ENCODE data around the gene CUBN.

CUBN gene

DNA sequence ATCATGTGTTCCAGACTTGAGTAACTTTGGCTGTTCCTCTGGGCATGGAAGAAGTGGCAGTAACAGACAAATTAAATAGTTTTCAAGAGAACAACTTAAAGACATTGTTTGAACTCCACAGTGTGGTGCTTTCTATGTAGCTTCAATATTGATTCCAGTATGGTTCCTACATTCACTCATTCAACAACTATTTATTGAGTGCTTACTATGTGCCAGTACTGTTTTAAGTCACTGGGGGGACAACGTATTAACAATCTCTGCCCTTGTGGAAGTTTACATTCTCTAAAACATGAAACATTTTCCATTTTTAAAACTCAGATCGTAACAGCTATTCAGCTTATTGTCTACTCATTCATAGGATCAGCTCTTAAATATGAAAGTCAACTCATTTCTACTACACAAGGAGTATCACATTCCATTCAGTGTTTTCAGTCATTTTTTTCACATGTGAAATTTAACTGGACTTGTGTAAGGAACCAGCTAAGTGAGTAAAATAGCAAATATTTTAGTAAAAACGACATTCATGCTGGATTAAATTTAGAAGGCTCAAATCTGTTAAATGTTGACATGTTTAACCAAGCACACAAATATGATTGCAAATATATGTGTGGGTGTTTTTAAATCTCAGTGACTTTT lies 13.6 kb upstream of the CUBN start:
- Histone ChIP-seq H3K27ac (ENCODE audit: low read depth, low read length, severe bottlenecking) (no peak overlapping the region), H3K4me3 (ENCODE audit: extremely low read depth, insufficient read depth, low read length, poor library complexity, severe bottlenecking) (no peak overlapping the region), H3K36me3 (ENCODE audit: control insufficient read depth, insufficient read depth, low read length) (no peaks in the 10 kb centered on the region), H3K9me3 (ENCODE audit: control insufficient read depth, low read length) (no peaks in the 10 kb centered on the region), H3K4me1 (ENCODE audit: control insufficient read depth, insufficient read depth, low read length, poor library complexity, severe bottlenecking) (peaks cover 3% of the 10 kb centered on the region)
- WGBS, 2 experiments (ENCODE audit: insufficient coverage in 2 of 2): 93 to 94% methylated on average over 2 of the region's 3 CpGs

DNA sequence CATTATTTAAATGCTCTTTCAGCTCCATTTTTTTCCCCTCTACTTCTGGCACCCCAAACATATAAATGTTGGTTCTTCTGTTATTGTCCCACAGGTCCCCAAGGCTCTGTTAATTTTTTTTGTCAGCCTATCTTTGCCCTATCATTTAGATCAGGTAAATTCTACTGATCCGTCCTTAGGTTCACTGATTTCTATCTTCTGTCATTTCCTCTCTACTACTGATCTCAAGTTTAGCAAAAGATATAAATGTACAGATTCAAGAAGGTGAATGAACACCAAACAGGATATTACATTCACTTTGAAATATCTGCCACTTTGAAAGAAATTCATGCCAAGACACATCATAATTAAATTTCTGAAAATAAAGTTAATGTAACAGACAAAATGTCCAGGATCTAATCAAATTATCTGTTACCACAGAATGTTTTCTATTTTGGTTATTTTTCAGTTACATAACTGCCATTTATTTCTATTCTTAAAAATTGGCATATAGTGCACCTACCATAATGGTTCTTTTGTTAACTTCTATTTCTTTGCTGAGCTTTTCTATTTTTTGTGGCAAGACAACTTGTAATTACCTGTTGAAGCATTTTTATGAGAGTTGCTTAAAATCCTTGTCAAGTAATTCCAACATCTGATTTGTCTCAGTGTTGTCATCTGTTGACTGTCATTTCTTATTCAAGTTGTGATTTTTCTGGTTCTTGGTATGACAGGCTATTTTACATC lies 12.1 kb upstream of the CUBN start:
- WGBS, 2 experiments (ENCODE audit: insufficient coverage in 2 of 2): no CpG with 5 or more reads among the region's 1 CpG
- Histone ChIP-seq H3K27ac (ENCODE audit: low read depth, low read length, severe bottlenecking) (no peak overlapping the region), H3K4me1 (ENCODE audit: control insufficient read depth, insufficient read depth, low read length, poor library complexity, severe bottlenecking) (no peaks in the 10 kb centered on the region), H3K36me3 (ENCODE audit: control insufficient read depth, insufficient read depth, low read length) (no peaks in the 10 kb centered on the region), H3K4me3 (ENCODE audit: extremely low read depth, insufficient read depth, low read length, poor library complexity, severe bottlenecking) (no peak overlapping the region), H3K9me3 (ENCODE audit: control insufficient read depth, low read length) (no peaks in the 10 kb centered on the region)

DNA sequence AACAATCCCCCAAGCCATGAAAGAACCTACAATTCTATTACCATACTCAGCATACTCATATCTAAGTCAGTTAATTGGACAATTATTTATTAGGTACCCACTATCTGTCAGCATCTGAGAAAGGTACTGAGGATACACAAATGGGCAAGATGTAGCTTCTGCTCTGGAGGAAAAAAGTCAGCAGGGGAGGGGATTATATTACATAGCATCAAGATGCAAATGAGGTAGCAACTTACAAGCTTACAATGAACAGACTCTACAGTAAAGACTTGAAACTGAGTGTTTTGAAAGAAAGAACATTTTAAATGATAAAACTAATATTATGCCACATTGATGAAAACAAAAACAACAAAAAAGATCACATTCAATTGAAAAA lies 10.8 kb upstream of the CUBN start:
- H3K36me3 ChIP-seq (ENCODE audit: control insufficient read depth, insufficient read depth, low read length): no peaks in the 10 kb centered on the region
- no peak overlapping the region for H3K27ac ChIP-seq (ENCODE audit: low read depth, low read length, severe bottlenecking)

DNA sequence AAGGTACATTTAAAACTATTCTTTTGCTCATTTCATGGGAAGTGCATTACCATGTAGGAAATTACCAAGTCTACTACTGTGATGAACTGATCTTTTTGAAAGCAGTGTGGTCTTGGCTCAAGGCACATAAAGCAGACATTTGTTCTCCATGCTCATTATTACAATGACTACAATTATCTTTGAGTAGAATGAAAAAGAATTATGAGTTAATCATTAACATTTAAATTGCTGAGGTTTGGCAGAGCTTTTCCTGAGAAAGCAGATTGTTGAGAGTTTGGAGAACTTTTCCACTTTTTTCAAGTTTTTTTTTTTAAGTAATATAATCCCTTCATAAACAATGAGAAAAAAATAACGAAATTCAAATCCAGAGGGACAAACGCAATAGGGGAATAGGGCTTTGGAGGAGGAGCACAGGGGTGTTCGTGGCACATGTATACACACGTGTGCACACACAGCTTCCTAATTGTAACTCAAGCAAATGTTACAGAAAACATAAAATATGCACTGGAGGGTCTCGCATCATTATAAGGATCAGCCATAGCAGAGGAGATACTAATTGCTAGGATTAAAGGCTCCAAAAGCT lies 8.9 kb upstream of the CUBN start:
- no peaks in the 10 kb centered on the region for H3K4me1 ChIP-seq (ENCODE audit: control insufficient read depth, insufficient read depth, low read length, poor library complexity, severe bottlenecking)
- H3K27ac ChIP-seq (ENCODE audit: low read depth, low read length, severe bottlenecking): no peak overlapping the region
- 100% methylated on average over 1 of the region's 5 CpGs for WGBS, 2 experiments (ENCODE audit: insufficient coverage in 2 of 2)
- H3K9me3 ChIP-seq (ENCODE audit: control insufficient read depth, low read length): no peaks in the 10 kb centered on the region
- H3K4me3 ChIP-seq (ENCODE audit: extremely low read depth, insufficient read depth, low read length, poor library complexity, severe bottlenecking): no peak overlapping the region
- H3K36me3 ChIP-seq (ENCODE audit: control insufficient read depth, insufficient read depth, low read length): no peaks in the 10 kb centered on the region

More for the DNA sequence above, 10.8 kb upstream of the CUBN start:
- no peak overlapping the region for H3K4me3 ChIP-seq (ENCODE audit: extremely low read depth, insufficient read depth, low read length, poor library complexity, severe bottlenecking)
- no peaks in the 10 kb centered on the region for H3K4me1 ChIP-seq (ENCODE audit: control insufficient read depth, insufficient read depth, low read length, poor library complexity, severe bottlenecking)
- H3K9me3 ChIP-seq (ENCODE audit: control insufficient read depth, low read length): no peaks in the 10 kb centered on the region

DNA sequence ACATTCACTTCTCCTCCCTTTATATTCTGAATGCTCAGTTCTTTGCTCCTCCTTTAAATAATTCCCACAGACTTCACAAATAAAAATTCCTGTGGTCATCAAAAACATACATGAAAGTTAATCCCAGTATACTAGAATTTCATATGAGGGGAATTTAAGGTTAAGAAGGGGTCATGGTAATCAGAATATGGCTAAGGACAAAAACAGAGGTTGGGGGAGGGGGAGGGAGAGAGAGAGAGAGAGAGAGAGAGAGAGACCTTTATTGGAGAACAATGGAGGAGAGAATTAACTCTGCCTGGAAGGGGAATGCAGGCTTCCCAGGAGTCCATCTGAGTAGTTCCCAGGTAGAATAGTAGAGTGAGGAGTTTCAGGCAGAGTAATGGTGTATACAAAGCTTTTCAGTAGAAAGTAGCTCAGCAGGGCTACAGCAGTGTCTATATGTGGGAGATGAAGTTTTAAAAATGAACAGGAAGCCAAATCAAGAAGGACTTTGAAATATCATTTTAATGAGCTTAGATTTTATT lies 5.2 kb upstream of the CUBN start:
- Histone ChIP-seq H3K9me3 (ENCODE audit: control insufficient read depth, low read length) (no peaks in the 10 kb centered on the region), H3K4me1 (ENCODE audit: control insufficient read depth, insufficient read depth, low read length, poor library complexity, severe bottlenecking) (no peaks in the 10 kb centered on the region), H3K4me3 (ENCODE audit: extremely low read depth, insufficient read depth, low read length, poor library complexity, severe bottlenecking) (no peak overlapping the region), H3K27ac (ENCODE audit: low read depth, low read length, severe bottlenecking) (no peak overlapping the region), H3K36me3 (ENCODE audit: control insufficient read depth, insufficient read depth, low read length) (no peaks in the 10 kb centered on the region)

DNA sequence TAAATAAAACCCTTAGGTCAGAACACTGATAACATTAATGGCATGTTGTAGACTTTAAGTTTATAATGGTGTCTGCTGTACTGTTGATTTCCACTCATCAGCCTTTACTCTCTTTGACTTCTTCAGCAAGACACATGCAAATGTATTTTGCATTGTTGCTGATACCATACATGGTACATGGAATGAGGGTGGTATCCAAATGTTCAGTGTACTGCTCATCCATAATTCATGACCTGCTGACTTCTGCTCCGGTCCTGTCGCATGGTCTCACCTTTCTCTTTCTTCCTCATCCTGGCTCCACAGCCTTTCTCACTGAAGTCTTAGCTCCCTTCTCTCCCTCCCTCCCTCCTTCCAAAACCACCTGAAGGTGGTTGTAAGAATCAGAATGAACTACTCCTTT lies 4.7 kb upstream of the CUBN start:
- Histone ChIP-seq H3K4me3 (ENCODE audit: extremely low read depth, insufficient read depth, low read length, poor library complexity, severe bottlenecking) (no peak overlapping the region), H3K36me3 (ENCODE audit: control insufficient read depth, insufficient read depth, low read length) (no peaks in the 10 kb centered on the region), H3K9me3 (ENCODE audit: control insufficient read depth, low read length) (no peaks in the 10 kb centered on the region), H3K4me1 (ENCODE audit: control insufficient read depth, insufficient read depth, low read length, poor library complexity, severe bottlenecking) (no peaks in the 10 kb centered on the region), H3K27ac (ENCODE audit: low read depth, low read length, severe bottlenecking) (no peak overlapping the region)
- WGBS, 2 experiments (ENCODE audit: insufficient coverage in 2 of 2): 90% methylated on average over 2 of the region's 2 CpGs; no CpG with 5 or more reads in 1 of the 2 experiments

DNA sequence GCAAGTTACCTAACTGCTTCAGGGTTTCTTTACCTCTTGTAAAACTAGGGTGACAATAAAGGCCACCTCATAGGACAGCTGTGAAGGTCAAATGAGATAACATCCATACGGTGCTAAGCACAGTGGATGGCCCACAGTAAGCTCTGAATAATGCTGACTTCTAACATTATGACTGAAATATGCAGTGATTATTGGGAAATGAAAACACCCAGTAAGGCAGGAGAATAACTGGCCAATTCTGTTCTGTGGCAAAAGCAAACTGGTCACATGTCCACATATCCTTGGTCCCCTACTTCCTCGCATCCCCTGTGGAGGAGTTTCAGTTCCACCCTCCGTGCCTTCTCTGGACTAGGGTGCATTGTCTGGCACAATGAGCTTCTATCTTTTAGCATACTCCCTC lies 1.4 kb downstream of the CUBN start:
- Histone ChIP-seq H3K27ac (ENCODE audit: low read depth, low read length, severe bottlenecking) (no peak overlapping the region), H3K36me3 (ENCODE audit: control insufficient read depth, insufficient read depth, low read length) (no peaks in the 10 kb centered on the region), H3K4me3 (ENCODE audit: extremely low read depth, insufficient read depth, low read length, poor library complexity, severe bottlenecking) (no peak overlapping the region), H3K4me1 (ENCODE audit: control insufficient read depth, insufficient read depth, low read length, poor library complexity, severe bottlenecking) (peaks cover 8% of the 10 kb centered on the region), H3K9me3 (ENCODE audit: control insufficient read depth, low read length) (no peaks in the 10 kb centered on the region)
- 87 to 92% methylated on average over 3 of the region's 3 CpGs for WGBS, 2 experiments (ENCODE audit: insufficient coverage in 2 of 2)

DNA sequence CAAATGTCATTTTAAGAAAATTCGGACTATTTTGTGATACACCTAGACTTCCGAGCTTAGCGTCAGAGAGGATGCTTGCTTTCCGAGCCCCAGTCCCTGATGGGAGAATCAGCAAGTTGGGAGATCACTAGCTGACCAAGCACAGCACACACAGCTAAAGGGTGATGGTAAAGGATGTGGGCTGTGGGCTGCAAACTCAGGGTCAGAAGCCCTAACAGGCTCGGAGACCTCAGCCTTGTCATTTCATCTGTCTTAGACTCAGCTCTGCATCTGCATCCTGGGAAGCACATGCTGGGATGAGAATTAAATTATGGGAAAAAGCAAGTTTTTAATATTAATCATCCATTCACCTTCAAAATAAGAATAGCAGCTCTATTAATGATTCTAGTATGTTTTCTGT lies 3.3 kb downstream of the CUBN start:
- Histone ChIP-seq H3K36me3 (ENCODE audit: control insufficient read depth, insufficient read depth, low read length) (no peaks in the 10 kb centered on the region), H3K27ac (ENCODE audit: low read depth, low read length, severe bottlenecking) (no peak overlapping the region), H3K4me3 (ENCODE audit: extremely low read depth, insufficient read depth, low read length, poor library complexity, severe bottlenecking) (no peak overlapping the region), H3K9me3 (ENCODE audit: control insufficient read depth, low read length) (no peaks in the 10 kb centered on the region), H3K4me1 (ENCODE audit: control insufficient read depth, insufficient read depth, low read length, poor library complexity, severe bottlenecking) (peaks cover 13% of the 10 kb centered on the region)
- 100% methylated on average over 1 of the region's 5 CpGs; no CpG with 5 or more reads in 1 of the 2 experiments for WGBS, 2 experiments (ENCODE audit: insufficient coverage in 2 of 2)

DNA sequence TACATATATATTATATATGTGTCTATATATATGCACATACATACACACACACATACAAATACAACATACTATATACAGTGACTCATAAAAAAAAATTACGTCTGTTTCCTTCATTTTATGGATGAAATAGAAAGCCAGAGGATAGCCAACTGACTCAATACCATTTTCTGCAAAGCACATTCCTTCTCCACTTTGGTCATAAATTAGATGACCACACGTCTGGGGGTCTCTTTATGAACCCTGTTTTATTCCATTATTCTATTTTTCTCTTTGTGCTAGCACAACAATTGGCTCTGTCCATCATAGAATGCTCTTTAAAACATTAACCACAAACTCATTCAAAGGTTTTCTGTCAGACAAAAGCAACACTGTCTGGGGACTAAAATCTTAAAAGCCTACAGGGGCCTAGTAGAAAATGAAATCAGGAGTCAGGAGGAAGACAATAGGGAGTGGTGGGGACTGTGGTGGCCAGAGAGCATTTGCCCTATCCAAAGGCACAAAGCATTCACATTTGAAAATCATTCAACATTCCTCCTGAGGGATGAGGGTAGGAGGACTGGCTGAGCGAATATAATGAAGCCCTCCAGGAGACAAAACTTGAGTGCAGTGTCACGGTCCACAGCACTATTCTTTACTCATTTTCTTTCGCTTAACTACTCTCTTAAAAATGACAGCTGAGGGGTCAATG lies 4.3 kb downstream of the CUBN start:
- no peaks in the 10 kb centered on the region for H3K36me3 ChIP-seq (ENCODE audit: control insufficient read depth, insufficient read depth, low read length)
- H3K9me3 ChIP-seq (ENCODE audit: control insufficient read depth, low read length): no peaks in the 10 kb centered on the region
- no peak overlapping the region for H3K27ac ChIP-seq (ENCODE audit: low read depth, low read length, severe bottlenecking)
- H3K4me1 ChIP-seq (ENCODE audit: control insufficient read depth, insufficient read depth, low read length, poor library complexity, severe bottlenecking): peaks cover 14% of the 10 kb centered on the region
- H3K4me3 ChIP-seq (ENCODE audit: extremely low read depth, insufficient read depth, low read length, poor library complexity, severe bottlenecking): no peak overlapping the region
- 88 to 93% methylated on average over 2 of the region's 5 CpGs for WGBS, 2 experiments (ENCODE audit: insufficient coverage in 2 of 2)

DNA sequence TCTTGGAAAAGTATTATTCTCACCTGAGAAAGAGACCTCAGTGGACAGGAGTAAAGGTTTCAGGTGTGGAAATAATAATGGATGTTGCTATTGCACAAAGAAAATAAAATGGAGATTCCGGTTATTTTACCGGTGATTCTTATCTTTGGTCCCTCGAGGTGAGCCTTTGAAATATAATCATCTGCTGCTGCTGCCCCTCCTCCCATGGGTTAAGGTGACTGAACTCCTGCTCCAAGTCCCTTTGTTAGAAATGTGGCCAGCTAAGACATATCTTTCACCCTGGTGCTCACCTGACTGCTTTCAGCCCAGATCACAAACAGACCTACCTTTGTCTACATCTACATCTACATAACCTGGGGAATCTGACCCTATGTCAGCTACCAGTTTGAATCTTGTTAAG lies 5.7 kb downstream of the CUBN start:
- WGBS, 2 experiments (ENCODE audit: insufficient coverage in 2 of 2): 85 to 95% methylated on average over 3 of the region's 3 CpGs
- no peak overlapping the region for H3K27ac ChIP-seq (ENCODE audit: low read depth, low read length, severe bottlenecking)
- peaks cover 16% of the 10 kb centered on the region for H3K4me1 ChIP-seq (ENCODE audit: control insufficient read depth, insufficient read depth, low read length, poor library complexity, severe bottlenecking)
- H3K4me3 ChIP-seq (ENCODE audit: extremely low read depth, insufficient read depth, low read length, poor library complexity, severe bottlenecking): no peak overlapping the region
- no peaks in the 10 kb centered on the region for H3K9me3 ChIP-seq (ENCODE audit: control insufficient read depth, low read length)
- H3K36me3 ChIP-seq (ENCODE audit: control insufficient read depth, insufficient read depth, low read length): no peaks in the 10 kb centered on the region

Data from mesodermal cell (in vitro differentiated cells).